DMS79 (cell line): ENCODE measurements around the gene TEKTIP1.

Experiments
- DNase-seq: peaks from one replicate; lab custom pipeline; 2025; lab: John Stamatoyannopoulos, UW

Gene TEKTIP1

DNA sequence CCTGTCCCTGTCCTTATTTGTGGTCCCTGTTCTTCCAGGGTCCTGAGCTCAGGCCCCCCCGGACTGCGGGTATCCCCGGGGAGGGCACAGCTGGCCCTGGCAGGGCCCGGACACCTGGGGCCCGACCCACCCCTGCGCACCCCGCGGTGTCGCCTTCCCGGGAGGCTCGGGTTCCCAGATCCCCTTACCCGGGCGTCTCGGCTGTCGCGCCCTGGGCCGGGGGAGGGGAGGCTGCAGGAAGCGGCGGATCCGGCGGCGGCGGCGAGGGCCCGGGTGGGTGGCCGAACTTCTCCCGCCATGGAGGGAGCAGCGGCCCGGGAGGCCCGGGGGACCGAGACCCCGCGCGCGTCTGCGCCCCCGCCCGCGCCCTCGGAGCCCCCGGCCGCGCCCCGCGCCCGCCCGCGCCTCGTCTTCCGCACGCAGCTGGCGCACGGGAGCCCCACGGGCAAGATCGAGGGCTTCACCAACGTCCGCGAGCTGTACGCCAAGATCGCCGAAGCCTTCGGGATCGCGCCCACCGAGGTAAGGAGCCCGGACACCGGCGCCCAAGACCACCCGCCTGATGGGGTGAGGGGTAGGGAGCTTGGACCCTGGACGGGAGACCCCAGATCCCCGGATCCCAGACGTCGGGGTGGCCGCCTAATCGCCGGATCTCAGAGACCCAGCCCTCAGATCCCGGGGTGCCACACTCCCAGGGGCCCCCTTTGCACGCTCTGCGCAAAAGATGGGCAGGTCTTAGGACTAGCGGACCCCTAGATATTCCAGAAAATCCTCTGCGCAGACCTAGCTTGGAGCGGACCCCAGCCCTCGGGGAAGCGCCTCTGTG lies 46.5 kb downstream of the TEKTIP1 start, which contains the start of gene GIPC3:
GIPC3 (plus strand) TSS at position 178 of the 826 bp plus-strand sequence; CDS start at position 298, 120 bp downstream.
- no peak for DNase-seq

DNA sequence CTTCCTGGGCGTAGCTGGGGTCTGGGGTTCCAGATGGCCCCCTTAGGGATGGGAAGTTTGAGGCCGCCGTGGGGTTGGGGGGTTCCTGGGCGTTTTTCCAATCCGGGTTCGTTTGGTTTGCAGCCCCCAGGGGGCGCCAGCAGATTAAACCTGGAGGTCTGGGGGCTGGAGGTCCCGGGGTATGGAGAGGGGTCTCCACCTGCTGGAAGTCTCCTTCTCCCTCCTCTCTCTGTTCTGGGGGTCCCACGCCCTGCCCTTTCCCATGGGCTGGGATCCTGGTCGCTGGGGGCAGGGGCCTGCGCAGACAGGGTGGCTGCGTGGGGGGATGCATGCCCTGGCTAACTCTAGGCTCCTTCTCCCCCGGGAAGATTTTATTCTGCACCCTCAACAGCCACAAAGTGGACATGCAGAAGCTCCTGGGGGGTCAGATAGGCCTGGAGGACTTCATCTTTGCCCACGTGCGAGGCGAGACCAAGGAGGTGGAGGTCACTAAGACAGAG lies 47.2 kb downstream of the TEKTIP1 start:
- DNase-seq, result no peak

DNA sequence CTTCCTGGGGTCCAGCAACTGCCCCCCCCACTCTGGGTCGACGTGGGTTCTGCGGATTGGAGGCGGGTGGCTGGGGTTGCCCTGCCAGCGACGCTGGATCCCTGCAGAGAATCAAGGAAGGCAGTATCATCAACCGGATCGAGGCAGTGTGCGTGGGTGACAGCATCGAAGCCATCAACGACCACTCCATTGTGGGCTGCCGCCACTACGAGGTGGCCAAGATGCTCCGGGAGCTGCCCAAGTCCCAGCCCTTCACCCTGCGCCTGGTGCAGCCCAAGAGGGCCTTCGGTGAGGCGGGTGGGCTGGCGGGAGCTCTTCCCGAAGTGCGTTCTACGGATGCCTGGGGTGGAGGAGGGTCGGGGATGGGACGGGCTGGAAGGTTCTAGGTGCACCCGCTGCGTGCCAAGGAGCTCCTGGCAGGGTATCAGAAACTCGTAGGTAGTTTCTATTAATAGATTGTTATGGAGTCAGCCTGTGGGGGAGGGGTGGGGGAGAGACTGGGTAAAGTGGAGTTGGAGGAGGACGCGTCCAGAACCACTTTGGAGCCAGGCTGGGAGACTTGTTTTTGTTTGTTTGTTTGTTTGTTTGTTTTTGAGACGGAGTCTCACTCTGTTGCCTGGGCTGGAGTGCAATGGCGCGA lies 47.9 kb downstream of the TEKTIP1 start:
- DNase-seq, result peak; percentile 22

- DNase-seq, result no peak
These were observed 50.5 kb downstream of the TEKTIP1 start for GRCh38 chr19:3589439-3589838.

- DNase-seq, result no peak
These were observed 51.0 kb downstream of the TEKTIP1 start for GRCh38 chr19:3589949-3590348.

GRCh38 chr19:3590991-3591659 lies 52.2 kb downstream of the TEKTIP1 start:
- DNase-seq, result no peak

DNA sequence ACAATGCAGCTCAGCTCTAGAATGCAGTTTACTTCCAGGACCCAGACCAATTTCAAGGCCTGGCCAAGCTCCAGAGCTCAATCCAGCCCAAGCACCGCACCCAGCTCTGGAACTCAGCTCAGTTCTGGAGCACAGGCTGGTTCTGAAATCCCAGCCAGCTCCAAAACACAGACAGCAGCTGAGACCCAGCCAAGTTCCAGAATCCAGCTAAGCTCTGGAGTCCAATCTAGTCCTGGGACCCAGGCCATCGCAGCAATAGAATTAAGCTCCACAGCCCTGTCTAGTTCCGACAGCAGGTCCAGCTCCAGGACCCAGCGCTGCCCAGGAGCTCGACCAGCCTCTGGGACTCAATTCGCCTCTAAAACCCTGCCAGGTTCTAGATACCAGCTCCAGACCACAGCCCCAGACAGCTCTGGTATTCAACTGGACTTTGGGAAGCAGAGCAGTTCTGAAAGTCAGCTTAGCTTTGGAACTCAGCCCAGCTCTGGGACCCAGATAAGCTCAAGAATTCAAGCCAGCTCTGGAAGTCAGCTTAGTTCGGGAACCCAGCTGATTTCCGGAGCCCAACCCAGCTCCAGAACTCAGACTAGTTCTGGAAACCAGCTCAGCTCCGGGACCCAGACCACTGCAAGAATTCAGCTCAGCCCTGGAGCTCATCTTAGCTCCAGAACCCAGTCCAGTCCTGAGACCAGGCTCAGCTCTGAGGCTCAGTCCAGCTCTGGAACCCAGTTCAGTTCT lies 53.1 kb downstream of the TEKTIP1 start:
- no peak for DNase-seq

- DNase-seq, result no peak
These were observed 54.2 kb downstream of the TEKTIP1 start for GRCh38 chr19:3593156-3593555.
